ENCODE data around the gene DNER.

DNER gene

GRCh38 chr2:229575569-229576315 lies 138.6 kb downstream of the DNER start:
- peak; percentile 22 to 40 for DNase-seq (ENCODE audit: low read depth in 2 of 2)
- TF ChIP-seq, protein P1, sequence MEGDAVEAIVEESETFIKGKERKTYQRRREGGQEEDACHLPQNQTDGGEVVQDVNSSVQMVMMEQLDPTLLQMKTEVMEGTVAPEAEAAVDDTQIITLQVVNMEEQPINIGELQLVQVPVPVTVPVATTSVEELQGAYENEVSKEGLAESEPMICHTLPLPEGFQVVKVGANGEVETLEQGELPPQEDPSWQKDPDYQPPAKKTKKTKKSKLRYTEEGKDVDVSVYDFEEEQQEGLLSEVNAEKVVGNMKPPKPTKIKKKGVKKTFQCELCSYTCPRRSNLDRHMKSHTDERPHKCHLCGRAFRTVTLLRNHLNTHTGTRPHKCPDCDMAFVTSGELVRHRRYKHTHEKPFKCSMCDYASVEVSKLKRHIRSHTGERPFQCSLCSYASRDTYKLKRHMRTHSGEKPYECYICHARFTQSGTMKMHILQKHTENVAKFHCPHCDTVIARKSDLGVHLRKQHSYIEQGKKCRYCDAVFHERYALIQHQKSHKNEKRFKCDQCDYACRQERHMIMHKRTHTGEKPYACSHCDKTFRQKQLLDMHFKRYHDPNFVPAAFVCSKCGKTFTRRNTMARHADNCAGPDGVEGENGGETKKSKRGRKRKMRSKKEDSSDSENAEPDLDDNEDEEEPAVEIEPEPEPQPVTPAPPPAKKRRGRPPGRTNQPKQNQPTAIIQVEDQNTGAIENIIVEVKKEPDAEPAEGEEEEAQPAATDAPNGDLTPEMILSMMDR (IDR thresholded peaks at IDR 0.05; ENCODE audit: low read depth, low read length), result no peak

DNA sequence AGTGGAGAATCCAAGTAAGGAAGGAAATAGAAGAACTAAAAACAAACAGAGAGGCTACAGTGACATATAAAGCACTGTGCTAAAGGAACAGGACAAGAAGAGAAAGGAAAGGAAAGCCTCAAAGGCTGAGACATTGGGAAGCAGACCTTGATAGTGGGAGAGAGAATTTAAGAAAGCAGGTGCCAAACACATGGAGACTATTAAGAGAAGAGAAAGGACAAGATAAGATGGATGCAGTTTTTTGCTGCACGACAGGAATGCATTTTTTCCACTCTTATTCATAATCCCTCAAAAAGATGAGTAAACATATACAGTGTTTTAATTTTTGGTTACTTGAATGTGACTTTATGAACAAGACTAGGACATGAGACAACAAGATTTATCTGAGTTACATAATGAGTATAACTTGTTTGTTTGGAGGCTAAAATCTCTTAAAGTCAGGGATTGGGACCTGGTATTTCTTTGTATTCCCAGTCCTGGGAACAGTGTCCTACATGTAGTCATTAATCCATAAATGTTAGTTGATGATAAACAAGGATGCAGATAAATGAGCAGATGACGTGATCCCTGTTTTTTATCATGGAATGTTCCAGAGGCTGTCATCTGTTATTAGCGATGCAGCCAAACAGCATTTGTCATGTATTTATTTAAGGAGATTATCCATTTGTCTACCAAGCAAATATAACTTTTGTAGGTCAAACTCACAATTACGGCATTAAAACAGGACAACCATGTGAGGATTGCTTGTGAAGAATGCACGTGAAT lies 141.7 kb downstream of the DNER start:
- DNase-seq (ENCODE audit: low read depth in 2 of 2), result peak; percentile 38 to 59
- TF ChIP-seq, protein P1 (IDR thresholded peaks at IDR 0.05; ENCODE audit: low read depth, low read length), result no peak
- no peak overlapping the region for H3K4me3 ChIP-seq (replicated peaks in 1 of 2; ENCODE audit: low read depth in 2 of 2, low read length in 2 of 2)

More at GRCh38 chr2:229575569-229576315, 138.6 kb downstream of the DNER start:
- H3K4me3 ChIP-seq (replicated peaks in 1 of 2; ENCODE audit: low read depth in 2 of 2, low read length in 2 of 2), result no peak overlapping the region

- TF ChIP-seq, protein P1 (IDR thresholded peaks at IDR 0.05; ENCODE audit: low read depth, low read length), result no peak
- H3K4me3 ChIP-seq (replicated peaks in 1 of 2; ENCODE audit: low read depth in 2 of 2, low read length in 2 of 2), result no peak overlapping the region
- DNase-seq (ENCODE audit: low read depth in 2 of 2), result no peak
These were observed 143.1 kb downstream of the DNER start for GRCh38 chr2:229571243-229571642.

DNA sequence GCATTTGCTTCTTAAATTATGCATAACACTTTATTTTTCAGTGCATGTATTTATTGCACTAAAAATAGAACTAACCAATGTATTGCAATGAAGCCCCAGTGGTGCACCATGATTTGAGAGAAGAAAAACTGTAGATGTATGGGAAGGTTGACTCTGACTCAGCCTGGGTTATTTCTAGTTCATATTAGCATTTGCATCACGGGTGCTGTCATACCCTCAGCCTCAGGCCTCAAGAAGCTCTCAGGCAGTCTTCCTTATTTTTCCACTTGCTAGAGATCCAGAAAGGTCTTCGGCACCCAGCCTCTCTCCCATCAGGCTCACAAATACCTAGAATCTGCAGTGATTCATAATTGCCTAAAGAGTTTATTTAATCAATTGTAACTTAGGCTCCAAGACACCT lies 148.0 kb downstream of the DNER start:
- DNase-seq (ENCODE audit: low read depth in 2 of 2), result peak in 1 of 2 donors; percentile 22
- H3K4me3 ChIP-seq (replicated peaks in 1 of 2; ENCODE audit: low read depth in 2 of 2, low read length in 2 of 2), result no peak overlapping the region
- TF ChIP-seq, protein P1 (IDR thresholded peaks at IDR 0.05; ENCODE audit: low read depth, low read length), result no peak

DNA sequence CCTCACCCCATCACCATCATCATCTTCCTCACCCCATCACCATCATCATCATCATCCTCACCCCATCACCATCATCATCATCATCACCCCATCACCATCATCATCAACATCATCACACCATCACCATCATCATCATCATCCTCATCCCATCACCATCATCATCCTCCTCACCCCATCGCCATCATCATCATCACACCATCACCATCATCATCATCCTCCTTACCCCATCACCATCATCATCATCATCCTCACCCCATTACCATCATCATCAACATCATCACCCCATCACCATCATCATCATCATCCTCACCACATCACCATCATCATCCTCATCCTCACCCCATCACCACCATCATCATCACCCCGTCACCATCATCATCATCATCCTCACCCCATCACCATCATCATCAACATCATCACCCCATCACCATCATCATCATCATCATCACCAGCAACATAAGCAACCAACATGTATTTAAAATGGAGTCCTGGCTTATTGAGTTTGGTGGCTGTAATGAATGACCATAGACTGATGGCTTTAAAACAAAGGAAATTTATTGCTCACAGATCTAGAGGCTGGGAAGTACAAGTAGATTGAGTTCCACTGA lies 150.0 kb downstream of the DNER start:
- no peak for DNase-seq (ENCODE audit: low read depth in 2 of 2)
- H3K4me3 ChIP-seq (replicated peaks in 1 of 2; ENCODE audit: low read depth in 2 of 2, low read length in 2 of 2), result no peak overlapping the region
- TF ChIP-seq, protein P1 (IDR thresholded peaks at IDR 0.05; ENCODE audit: low read depth, low read length), result no peak

GRCh38 chr2:229563388-229563787 lies 151.0 kb downstream of the DNER start:
- no peak overlapping the region for H3K4me3 ChIP-seq (replicated peaks in 1 of 2; ENCODE audit: low read depth in 2 of 2, low read length in 2 of 2)
- TF ChIP-seq, protein P1 (IDR thresholded peaks at IDR 0.05; ENCODE audit: low read depth, low read length), result no peak

More at GRCh38 chr2:229563388-229563787, 151.0 kb downstream of the DNER start:
- DNase-seq (ENCODE audit: low read depth in 2 of 2), result no peak

All from cardiac fibroblast (primary cell).